ENCODE data around the gene GNAS-AS1. TPM values are rescaled to one million over a fixed set of nuclear protein-coding genes. Genes with fewer than 3 reads are reported as not detected.

The GNAS-AS1 gene
- total RNA-seq, 1 donor from 2014 or later, result not detected

- DNase-seq (ENCODE audit: low spot score in 2 of 2), result no peak
- H3K27me3 ChIP-seq, result no peaks in the 10 kb centered on the region
- intact Hi-C loops (cut with DNase I), result no loop called here
- no peak overlapping the region for H3K27ac ChIP-seq
- H3K4me1 ChIP-seq, result no peaks in the 10 kb centered on the region
- TF ChIP-seq, protein P1, sequence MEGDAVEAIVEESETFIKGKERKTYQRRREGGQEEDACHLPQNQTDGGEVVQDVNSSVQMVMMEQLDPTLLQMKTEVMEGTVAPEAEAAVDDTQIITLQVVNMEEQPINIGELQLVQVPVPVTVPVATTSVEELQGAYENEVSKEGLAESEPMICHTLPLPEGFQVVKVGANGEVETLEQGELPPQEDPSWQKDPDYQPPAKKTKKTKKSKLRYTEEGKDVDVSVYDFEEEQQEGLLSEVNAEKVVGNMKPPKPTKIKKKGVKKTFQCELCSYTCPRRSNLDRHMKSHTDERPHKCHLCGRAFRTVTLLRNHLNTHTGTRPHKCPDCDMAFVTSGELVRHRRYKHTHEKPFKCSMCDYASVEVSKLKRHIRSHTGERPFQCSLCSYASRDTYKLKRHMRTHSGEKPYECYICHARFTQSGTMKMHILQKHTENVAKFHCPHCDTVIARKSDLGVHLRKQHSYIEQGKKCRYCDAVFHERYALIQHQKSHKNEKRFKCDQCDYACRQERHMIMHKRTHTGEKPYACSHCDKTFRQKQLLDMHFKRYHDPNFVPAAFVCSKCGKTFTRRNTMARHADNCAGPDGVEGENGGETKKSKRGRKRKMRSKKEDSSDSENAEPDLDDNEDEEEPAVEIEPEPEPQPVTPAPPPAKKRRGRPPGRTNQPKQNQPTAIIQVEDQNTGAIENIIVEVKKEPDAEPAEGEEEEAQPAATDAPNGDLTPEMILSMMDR (IDR thresholded peaks at IDR 0.05), result no peak
- no peak overlapping the region for H3K4me3 ChIP-seq
- no peaks in the 10 kb centered on the region for H3K9me3 ChIP-seq
- H3K36me3 ChIP-seq, result no peaks in the 10 kb centered on the region
Observed at GRCh38 chr20:58878399-58878798, 27.7 kb upstream of the GNAS-AS1 start.

DNA sequence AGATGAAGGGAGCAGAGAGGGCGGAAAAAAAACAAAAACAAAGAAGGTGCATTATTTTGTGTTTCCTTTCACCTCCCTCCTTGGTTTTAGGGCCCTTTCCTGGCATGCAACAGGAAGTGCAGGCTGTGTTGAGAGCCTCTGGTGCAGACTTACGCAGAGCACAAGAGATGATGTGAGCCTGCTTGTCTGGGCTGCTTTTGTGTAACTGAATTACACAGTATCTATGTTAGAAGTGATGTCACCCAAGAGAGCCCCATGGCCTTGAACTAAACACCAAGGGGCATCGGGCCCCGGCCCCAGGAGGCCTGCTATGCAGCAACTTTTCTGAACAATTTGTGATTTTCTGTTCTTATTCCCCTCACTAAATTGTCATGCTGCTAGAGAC is 27.3 kb upstream of the GNAS-AS1 start:
- no peaks in the 10 kb centered on the region for H3K9me3 ChIP-seq
- no peak overlapping the region for H3K4me3 ChIP-seq
- H3K4me1 ChIP-seq, result no peaks in the 10 kb centered on the region
- no peak overlapping the region for H3K27ac ChIP-seq
- DNase-seq (ENCODE audit: low spot score in 2 of 2), result no peak
- intact Hi-C loops (cut with DNase I), result no loop called here
- H3K27me3 ChIP-seq, result no peaks in the 10 kb centered on the region
- H3K36me3 ChIP-seq, result no peaks in the 10 kb centered on the region
- TF ChIP-seq, protein P1 (IDR thresholded peaks at IDR 0.05), result no peak

- Histone ChIP-seq H3K27me3 (no peaks in the 10 kb centered on the region), H3K36me3 (no peaks in the 10 kb centered on the region), H3K9me3 (no peaks in the 10 kb centered on the region), H3K4me1 (no peaks in the 10 kb centered on the region), H3K27ac (no peak overlapping the region), H3K4me3 (no peak overlapping the region)
- intact Hi-C loops (cut with DNase I), result no loop called here
- TF ChIP-seq, protein P1 (IDR thresholded peaks at IDR 0.05), result no peak
- DNase-seq (ENCODE audit: low spot score in 2 of 2), result no peak
Observed at GRCh38 chr20:58877050-58877975, 26.6 kb upstream of the GNAS-AS1 start.

DNA sequence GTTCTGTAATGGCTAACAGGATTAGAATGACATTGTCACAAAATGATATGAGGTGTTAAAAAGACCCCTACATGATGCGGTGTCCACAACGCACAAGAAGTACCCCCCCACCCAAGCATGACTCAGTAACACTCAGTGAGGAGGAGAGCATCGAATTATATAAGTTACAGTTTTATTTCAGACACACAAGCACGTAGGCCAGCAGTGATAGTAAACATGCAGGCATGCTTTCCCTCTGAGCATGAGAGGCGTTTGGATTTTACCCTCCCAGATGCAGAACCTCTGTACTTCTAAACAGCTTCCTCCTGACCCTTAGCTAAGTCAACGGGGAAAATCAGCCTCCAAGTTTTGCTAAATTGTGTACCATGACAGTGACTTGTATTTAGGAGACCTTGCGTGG is 25.7 kb upstream of the GNAS-AS1 start:
- TF ChIP-seq, protein P1 (IDR thresholded peaks at IDR 0.05), result no peak
- intact Hi-C loops (cut with DNase I), result no loop called here
- no peak overlapping the region for H3K4me3 ChIP-seq
- H3K27ac ChIP-seq, result no peak overlapping the region
- no peaks in the 10 kb centered on the region for H3K27me3 ChIP-seq
- H3K36me3 ChIP-seq, result no peaks in the 10 kb centered on the region
- H3K9me3 ChIP-seq, result no peaks in the 10 kb centered on the region
- no peaks in the 10 kb centered on the region for H3K4me1 ChIP-seq
- no peak for DNase-seq (ENCODE audit: low spot score in 2 of 2)

DNA sequence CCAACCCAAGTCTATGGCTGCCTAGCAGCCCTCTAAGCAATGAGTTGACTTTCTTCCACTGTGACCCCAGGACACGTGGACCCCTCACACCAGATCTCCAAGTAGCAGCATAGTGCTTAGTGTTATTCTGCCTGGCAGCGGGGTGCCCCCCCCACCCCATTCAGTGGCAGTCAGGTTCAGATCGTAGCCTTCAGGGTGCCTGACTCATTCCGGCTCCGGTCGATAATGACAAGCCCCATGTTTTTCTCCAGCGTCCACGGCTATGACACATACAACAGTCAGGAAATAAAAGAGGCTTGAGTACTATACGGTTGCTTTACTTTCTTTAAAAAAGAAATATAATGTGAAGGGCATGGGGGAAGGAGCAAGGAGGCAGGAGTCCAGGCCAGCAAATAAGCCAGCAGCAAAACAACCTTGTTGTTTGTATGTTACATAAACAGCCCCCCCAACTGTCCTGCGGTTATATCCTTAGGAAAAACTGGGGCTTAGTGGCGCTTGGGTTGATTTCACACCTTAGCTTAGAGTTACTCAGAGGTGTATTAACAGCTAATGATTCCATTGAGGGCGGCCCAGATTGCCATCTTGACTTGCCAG is 24.9 kb upstream of the GNAS-AS1 start:
- TF ChIP-seq, protein P1 (IDR thresholded peaks at IDR 0.05), result no peak
- no peaks in the 10 kb centered on the region for H3K9me3 ChIP-seq
- no peak overlapping the region for H3K27ac ChIP-seq
- H3K27me3 ChIP-seq, result no peaks in the 10 kb centered on the region
- intact Hi-C loops (cut with DNase I), result no loop called here
- H3K4me3 ChIP-seq, result no peak overlapping the region
- H3K4me1 ChIP-seq, result no peaks in the 10 kb centered on the region
- no peak for DNase-seq (ENCODE audit: low spot score in 2 of 2)
- no peaks in the 10 kb centered on the region for H3K36me3 ChIP-seq

Measured in ascending aorta (tissue), 2 donors.